ENCODE data around the gene TMEM178A. TPM values are rescaled to one million over a fixed set of nuclear protein-coding genes. Genes with fewer than 3 reads are reported as not detected.
A peak's percentile ranks its signal among the peaks of the same experiment; 100 is the strongest.
"Not testable (repeated sequence)": the region's sequence is repeated elsewhere in the genome, so short reads cannot be mapped to it uniquely, and the experiment has no call there.

TMEM178A gene
- total and polyA plus RNA-seq, 12 donors = 0.58 to 6.2 (median 2.5) TPM

DNA sequence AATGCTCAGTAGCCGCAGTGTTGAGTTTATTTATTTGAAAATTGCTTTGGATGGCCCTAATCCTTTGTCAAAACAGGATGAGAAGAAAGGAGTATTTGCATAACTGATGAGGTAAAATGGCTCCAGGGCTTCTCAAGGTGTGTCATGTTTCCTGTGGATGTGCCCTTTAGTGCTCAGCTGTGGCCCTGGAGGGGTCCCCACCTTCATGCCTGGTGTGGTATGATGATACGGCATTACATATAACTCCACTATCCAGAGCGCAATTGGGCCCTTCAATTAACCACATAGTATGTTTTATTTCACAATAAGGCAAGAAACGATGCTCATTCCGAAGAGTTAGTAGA, 39.8 kb upstream of the TMEM178A start:
- TF ChIP-seq, protein P1, sequence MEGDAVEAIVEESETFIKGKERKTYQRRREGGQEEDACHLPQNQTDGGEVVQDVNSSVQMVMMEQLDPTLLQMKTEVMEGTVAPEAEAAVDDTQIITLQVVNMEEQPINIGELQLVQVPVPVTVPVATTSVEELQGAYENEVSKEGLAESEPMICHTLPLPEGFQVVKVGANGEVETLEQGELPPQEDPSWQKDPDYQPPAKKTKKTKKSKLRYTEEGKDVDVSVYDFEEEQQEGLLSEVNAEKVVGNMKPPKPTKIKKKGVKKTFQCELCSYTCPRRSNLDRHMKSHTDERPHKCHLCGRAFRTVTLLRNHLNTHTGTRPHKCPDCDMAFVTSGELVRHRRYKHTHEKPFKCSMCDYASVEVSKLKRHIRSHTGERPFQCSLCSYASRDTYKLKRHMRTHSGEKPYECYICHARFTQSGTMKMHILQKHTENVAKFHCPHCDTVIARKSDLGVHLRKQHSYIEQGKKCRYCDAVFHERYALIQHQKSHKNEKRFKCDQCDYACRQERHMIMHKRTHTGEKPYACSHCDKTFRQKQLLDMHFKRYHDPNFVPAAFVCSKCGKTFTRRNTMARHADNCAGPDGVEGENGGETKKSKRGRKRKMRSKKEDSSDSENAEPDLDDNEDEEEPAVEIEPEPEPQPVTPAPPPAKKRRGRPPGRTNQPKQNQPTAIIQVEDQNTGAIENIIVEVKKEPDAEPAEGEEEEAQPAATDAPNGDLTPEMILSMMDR (IDR thresholded peaks at IDR 0.05) = no peak
- no peak overlapping the region for H3K4me3 ChIP-seq
- no peaks in the 10 kb centered on the region for H3K27me3 ChIP-seq
- H3K27ac ChIP-seq = no peak overlapping the region
- H3K36me3 ChIP-seq = no peaks in the 10 kb centered on the region
- DNase-seq = no peak
- intact Hi-C loops (cut with DNase I) = no loop called here
- peaks cover 0 to 13% (median 0%) of the 10 kb centered on the region in 9 donors for H3K4me1 ChIP-seq
- no peak for ATAC-seq
- H3K9me3 ChIP-seq = no peaks in the 10 kb centered on the region
- WGBS, 2 donors = 80 to 89% methylated on average over 5 of the region's 5 CpGs

DNA sequence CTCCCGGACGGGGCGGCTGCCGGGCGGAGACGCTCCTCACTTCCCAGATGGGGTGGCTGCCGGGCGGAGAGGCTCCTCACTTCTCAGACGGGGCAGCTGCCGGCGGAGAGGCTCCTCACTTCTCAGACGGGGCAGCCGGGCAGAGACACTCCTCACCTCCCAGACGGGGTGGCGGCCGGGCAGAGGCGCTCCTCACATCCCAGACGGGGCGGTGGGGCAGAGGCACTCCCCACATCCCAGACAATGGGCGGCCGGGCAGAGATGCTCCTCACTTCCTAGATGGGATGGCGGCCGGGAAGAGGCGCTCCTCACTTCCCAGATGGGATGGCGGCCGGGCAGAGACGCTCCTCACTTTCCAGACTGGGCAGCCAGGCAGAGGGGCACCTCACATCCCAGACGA, 37.4 kb upstream of the TMEM178A start:
- DNase-seq; H3K4me3 ChIP-seq; intact Hi-C loops (cut with DNase I); H3K9me3 ChIP-seq; H3K27me3 ChIP-seq; ATAC-seq; H3K36me3 ChIP-seq; H3K27ac ChIP-seq: not testable (repeated sequence)
- WGBS, 2 donors = 96 to 97% methylated on average over 20 to 22 of the region's 28 CpGs
- H3K4me1 ChIP-seq = peaks cover 0 to 23% (median 4%) of the 10 kb centered on the region in 9 donors

DNA sequence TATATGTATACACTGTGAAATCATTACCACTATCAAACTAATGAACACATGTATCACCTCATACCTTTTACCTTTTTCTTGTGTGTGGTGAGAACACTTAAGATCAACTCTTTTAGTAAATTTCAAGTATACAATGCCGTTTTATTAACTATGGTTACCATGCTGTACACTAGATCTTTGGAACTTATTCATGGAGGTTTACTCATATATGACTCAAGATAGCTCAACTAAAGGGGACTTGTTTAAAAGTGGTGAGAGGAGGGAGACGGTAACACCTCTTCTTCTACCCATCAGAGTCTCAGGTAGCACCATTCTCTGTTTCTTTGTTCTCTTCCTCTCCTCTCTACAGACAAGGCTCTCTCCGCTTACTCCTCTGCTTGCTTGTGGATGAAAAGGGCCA, 36.1 kb upstream of the TMEM178A start:
- Histone ChIP-seq H3K4me1 (peaks cover 0 to 23% (median 0%) of the 10 kb centered on the region in 9 donors), H3K36me3 (no peaks in the 10 kb centered on the region), H3K4me3 (no peak overlapping the region), H3K9me3 (no peaks in the 10 kb centered on the region), H3K27me3 (no peaks in the 10 kb centered on the region), H3K27ac (no peak overlapping the region)
- TF ChIP-seq, protein P1 (IDR thresholded peaks at IDR 0.05) = no peak
- WGBS, 2 donors = 96 to 99% methylated on average over 3 of the region's 3 CpGs
- DNase-seq (no peak), ATAC-seq (no peak)
- intact Hi-C loops (cut with DNase I) = no loop called here

DNA sequence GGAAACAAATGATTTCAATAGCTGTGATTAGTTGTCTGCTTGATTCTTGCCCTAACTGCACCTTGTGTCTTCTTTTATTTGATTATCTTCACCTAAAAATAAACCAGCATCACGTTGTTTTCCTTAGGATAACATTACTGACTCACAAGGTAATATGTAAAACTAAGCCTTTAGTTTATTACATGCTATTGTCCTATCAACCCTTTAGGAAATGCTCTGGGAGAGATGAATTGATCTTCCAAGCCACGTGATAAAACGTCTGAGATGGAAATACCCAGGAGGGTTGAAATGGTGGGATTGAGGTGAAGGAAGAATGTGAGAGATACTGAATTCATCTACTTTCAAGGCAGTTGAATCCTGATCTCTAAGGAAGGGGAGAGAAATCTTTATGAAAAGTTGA, 34.5 kb upstream of the TMEM178A start:
- TF ChIP-seq, protein P1 (IDR thresholded peaks at IDR 0.05) = no peak
- no peak overlapping the region for H3K27ac ChIP-seq
- no peaks in the 10 kb centered on the region for H3K27me3 ChIP-seq
- H3K9me3 ChIP-seq = no peaks in the 10 kb centered on the region
- H3K4me1 ChIP-seq = peaks cover 0 to 15% (median 0%) of the 10 kb centered on the region in 9 donors
- H3K4me3 ChIP-seq = no peak overlapping the region
- H3K36me3 ChIP-seq = no peaks in the 10 kb centered on the region
- 63 to 67% methylated on average over 3 of the region's 3 CpGs for WGBS, 2 donors
- ATAC-seq = no peak
- intact Hi-C loops (cut with DNase I) = no loop called here
- no peak for DNase-seq

DNA sequence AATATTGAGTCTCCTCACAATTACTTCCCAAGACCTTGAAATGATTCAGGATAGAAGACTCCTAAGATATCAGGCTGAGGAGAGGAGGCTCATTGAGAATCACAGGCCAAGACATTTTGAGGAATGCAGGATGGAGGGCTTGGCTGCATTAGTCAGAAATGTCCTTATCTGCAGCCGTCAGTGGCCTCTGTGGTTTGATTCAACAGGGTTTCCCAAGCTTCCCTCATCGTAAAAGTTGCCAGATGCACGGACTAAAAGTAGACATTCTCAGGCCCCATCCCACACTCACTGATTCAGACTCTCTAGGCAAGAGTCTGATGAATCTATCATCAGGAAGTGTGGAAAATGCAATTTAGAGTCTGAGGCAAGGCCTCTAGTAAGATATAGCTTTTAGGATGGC, 34.0 kb upstream of the TMEM178A start:
- H3K27me3 ChIP-seq = no peaks in the 10 kb centered on the region
- H3K4me3 ChIP-seq = no peak overlapping the region
- TF ChIP-seq, protein P1 (IDR thresholded peaks at IDR 0.05) = no peak
- intact Hi-C loops (cut with DNase I) = no loop called here
- no peaks in the 10 kb centered on the region for H3K9me3 ChIP-seq
- peak in 1 of 2 donors; percentile 5 for DNase-seq
- H3K4me1 ChIP-seq = peaks cover 0 to 10% (median 0%) of the 10 kb centered on the region in 9 donors
- H3K27ac ChIP-seq = peak overlapping the region in 1 of 10 donors; percentile 47
- ATAC-seq = peak in 6 of 8 donors; percentile 18 to 84 (median 56)
- H3K36me3 ChIP-seq = no peaks in the 10 kb centered on the region
- WGBS, 2 donors = 41 to 43% methylated on average over 3 of the region's 3 CpGs
